ENCODE results near the gene OAS2.

Gene OAS2

DNA sequence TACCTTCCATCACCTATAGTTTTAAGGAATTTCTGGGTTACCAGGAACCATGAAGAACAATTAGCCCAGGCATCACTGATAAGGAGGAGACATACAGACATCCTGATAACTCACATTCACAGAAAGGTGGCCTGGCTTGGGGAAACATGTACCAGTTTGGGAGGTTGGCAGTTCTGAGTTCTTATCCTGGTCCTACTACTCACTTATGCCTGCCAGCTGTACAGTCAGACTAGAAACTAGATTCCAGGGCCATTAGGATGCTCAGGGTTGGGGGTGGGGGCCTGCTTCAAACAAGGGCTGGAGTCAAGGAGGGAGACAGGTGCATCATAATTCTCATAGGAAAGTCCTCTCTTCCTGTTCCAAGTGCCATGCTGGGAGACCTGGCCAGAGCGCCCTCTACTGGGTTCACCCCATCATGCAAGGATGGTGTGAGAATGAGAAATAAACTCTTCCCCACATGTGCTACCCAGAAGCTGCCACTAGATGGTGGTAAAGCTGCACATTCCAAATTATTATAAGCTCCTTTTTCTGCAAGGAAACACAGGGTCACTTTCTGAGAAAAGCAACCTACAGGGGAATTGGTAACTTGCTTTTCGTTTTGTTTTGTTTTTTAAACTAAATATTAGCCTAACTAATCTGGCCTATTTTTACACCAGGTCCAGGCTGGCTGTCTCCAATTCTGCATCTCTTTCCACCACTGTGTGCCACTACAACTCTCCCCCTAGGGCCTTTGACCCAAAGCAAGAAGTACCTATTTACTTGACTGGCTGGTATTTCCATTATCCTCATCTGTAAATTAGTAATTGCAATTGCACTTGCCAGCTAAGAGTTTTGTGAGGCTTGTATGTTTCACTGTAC is 14.5 kb downstream of the OAS2 start:
- Histone ChIP-seq H3K4me3 (no peak overlapping the region), H3K27me3 (no peaks in the 10 kb centered on the region), H3K9ac (no peak overlapping the region), H3K4me2 (no peak overlapping the region), H3K27ac (no peak overlapping the region), H3K4me1 (peaks cover 8% of the 10 kb centered on the region), H4K20me1 (no peaks in the 10 kb centered on the region), H3K9me3 (peaks cover 4% of the 10 kb centered on the region), H3K36me3 (peaks cover 4% of the 10 kb centered on the region; the same call in 1 of the 2 replicates)
- TF ChIP-seq Cebpa-rat (IDR thresholded peaks at IDR 0.05) = no peak

DNA sequence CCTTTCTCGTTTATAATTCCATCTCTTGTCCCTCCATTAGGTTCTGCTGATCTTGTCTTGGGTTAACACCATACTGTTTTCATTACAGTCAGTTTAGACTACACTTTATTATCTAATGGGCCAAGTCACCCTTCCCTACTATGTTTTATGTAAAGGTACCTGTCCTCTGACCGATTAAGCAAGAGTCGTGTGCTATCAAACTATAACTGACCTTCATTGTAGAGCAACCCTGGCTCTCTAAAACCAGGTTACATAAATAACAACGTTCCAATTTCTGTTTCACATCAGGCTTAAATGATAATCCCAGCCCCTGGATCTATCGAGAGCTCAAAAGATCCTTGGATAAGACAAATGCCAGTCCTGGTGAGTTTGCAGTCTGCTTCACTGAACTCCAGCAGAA is 16.7 kb downstream of the OAS2 start:
- no peak overlapping the region for H3K9ac ChIP-seq
- H3K36me3 ChIP-seq = peaks cover 14% of the 10 kb centered on the region; the same call in 1 of the 2 replicates
- H3K4me1 ChIP-seq = no peaks in the 10 kb centered on the region; the same call in 1 of the 2 replicates
- H3K9me3 ChIP-seq = peaks cover 12% of the 10 kb centered on the region
- H3K27me3 ChIP-seq = no peaks in the 10 kb centered on the region
- no peaks in the 10 kb centered on the region for H4K20me1 ChIP-seq
- H3K4me3 ChIP-seq = no peak overlapping the region
- no peak for TF ChIP-seq Cebpa-rat (IDR thresholded peaks at IDR 0.05)
- H3K27ac ChIP-seq = no peak overlapping the region
- H3K4me2 ChIP-seq = no peak overlapping the region

DNA sequence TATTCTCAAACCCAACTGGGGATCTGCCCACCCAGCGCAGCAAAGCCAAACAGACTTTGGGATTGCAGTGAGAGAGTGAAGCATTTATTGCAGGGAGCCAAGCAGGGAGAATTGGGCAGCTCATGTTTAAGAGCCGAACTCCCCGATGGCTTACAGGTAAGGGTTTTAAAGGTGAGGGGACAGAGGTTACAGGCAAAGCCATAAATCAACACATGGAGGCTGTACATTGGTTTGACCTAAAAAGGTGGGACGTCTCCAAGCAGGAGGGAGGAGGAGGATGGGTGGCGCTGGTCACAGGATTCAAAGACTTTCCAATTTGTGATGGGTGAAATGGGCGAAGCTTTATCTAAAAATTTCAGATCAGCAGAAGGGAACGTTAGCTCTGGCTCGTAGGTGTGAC is 18.2 kb downstream of the OAS2 start:
- H3K36me3 ChIP-seq = peaks cover 14% of the 10 kb centered on the region; the same call in 1 of the 2 replicates
- H3K27ac ChIP-seq = no peak overlapping the region
- H3K4me2 ChIP-seq = no peak overlapping the region
- no peaks in the 10 kb centered on the region for H3K27me3 ChIP-seq
- H3K4me3 ChIP-seq = no peak overlapping the region
- no peaks in the 10 kb centered on the region; the same call in 1 of the 2 replicates for H3K4me1 ChIP-seq
- H4K20me1 ChIP-seq = no peaks in the 10 kb centered on the region
- no peak for TF ChIP-seq Cebpa-rat (IDR thresholded peaks at IDR 0.05)
- H3K9ac ChIP-seq = no peak overlapping the region
- peaks cover 12% of the 10 kb centered on the region for H3K9me3 ChIP-seq

DNA sequence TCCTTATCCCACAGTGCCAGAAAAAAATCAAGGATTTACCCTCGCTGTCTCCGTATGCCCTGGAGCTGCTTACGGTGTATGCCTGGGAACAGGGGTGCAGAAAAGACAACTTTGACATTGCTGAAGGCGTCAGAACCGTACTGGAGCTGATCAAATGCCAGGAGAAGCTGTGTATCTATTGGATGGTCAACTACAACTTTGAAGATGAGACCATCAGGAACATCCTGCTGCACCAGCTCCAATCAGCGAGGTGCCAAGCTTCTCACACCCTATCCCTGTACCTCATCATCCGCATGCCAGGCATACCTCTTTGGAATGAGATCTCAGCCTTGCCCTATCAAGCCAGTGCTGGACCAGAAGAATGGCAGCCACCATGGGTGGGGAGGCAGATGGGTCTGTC is 19.2 kb downstream of the OAS2 start:
- Histone ChIP-seq H3K4me1 (no peaks in the 10 kb centered on the region; the same call in 1 of the 2 replicates), H4K20me1 (no peaks in the 10 kb centered on the region), H3K27me3 (no peaks in the 10 kb centered on the region), H3K36me3 (peaks cover 14% of the 10 kb centered on the region; the same call in 1 of the 2 replicates), H3K4me2 (no peak overlapping the region), H3K9me3 (peaks cover 12% of the 10 kb centered on the region), H3K27ac (no peak overlapping the region), H3K9ac (no peak overlapping the region), H3K4me3 (no peak overlapping the region)
- TF ChIP-seq Cebpa-rat (IDR thresholded peaks at IDR 0.05) = no peak

DNA sequence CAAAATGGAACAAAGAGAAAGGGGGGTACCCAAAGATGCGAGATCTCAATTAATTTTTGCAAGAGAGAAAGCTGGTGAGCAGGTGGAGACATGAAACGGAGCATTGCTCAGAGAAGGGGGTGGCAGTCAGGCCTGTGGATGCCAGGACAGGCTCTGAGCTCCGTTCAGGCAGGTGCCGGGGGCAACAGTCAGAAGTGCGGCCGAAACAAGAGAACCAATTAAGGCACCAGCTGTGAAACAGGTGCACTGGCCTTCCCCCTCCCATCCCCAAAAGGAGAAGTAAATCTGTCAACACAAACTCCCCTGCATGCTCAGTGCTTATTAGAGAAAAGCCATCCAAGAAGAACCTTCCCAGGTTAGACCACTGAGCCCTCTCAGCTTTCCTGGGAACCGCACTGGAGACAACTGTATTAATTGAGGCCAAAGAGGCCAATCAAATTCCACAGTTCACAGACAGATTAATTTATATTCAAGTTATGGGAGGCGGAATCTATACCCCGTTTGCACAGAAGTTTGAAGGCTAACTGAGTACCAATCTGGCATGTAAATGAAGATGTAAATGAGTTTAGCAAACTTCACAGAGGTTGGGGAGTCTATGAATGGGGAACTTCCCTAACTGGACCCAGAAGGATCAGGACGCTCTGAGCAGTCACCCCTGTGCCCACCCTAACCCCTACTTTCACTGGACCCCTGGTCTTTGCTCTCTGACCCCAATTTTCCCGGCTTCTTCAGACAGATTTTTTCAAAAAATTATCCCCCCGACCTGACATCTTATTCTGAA is 20.9 kb downstream of the OAS2 start:
- Histone ChIP-seq H3K9ac (no peak overlapping the region), H4K20me1 (no peaks in the 10 kb centered on the region), H3K4me3 (no peak overlapping the region), H3K4me1 (no peaks in the 10 kb centered on the region; the same call in 1 of the 2 replicates), H3K27me3 (no peaks in the 10 kb centered on the region), H3K4me2 (peak overlapping the region; percentile 2; the same call in 1 of the 2 replicates), H3K27ac (no peak overlapping the region), H3K36me3 (peaks cover 14% of the 10 kb centered on the region; the same call in 1 of the 2 replicates), H3K9me3 (peaks cover 12% of the 10 kb centered on the region)
- no peak for TF ChIP-seq Cebpa-rat (IDR thresholded peaks at IDR 0.05)

DNA sequence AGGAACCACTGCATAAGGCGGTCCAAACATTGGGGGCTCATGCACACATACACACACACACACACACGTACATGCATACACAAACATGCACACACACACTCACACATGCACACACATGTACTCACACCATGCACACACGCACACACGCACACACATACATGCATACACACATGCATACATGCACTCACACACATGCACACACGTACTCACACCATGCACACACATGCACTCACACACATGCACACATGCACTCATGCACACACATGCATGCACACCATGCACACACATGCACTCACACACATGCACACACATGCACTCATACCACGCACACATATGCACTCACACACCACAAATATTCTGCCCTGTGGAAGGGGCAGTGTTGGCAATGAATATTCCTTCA is 22.1 kb downstream of the OAS2 start:
- no peak overlapping the region for H3K9ac ChIP-seq
- H3K4me2 ChIP-seq = no peak overlapping the region
- H3K27me3 ChIP-seq = no peaks in the 10 kb centered on the region
- no peak for TF ChIP-seq Cebpa-rat (IDR thresholded peaks at IDR 0.05)
- H4K20me1 ChIP-seq = no peaks in the 10 kb centered on the region
- peaks cover 14% of the 10 kb centered on the region; the same call in 1 of the 2 replicates for H3K36me3 ChIP-seq
- peaks cover 12% of the 10 kb centered on the region for H3K9me3 ChIP-seq
- no peak overlapping the region for H3K27ac ChIP-seq
- H3K4me3 ChIP-seq = no peak overlapping the region
- H3K4me1 ChIP-seq = no peaks in the 10 kb centered on the region; the same call in 1 of the 2 replicates

DNA sequence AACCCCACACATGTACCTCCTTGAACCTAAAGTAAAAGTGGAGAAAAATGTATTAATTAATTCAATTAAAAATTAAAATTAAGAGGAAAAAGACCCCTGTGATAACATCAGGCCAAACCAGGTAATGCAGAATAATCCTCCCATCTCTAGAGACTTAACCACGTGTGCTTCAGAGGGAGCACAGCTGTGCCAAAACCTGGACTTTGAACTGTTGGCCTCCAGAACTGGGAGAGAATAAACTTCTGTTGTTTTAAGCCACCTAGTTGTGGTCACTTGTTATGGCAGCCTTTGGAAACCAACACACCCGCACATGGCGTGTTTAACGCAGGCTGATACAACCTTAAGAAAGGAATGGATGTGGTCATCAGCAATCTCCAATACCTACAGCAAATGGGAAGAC is 23.8 kb downstream of the OAS2 start:
- H3K4me2 ChIP-seq = no peak overlapping the region
- no peaks in the 10 kb centered on the region for H3K27me3 ChIP-seq
- H4K20me1 ChIP-seq = no peaks in the 10 kb centered on the region
- peaks cover 12% of the 10 kb centered on the region for H3K9me3 ChIP-seq
- no peak overlapping the region for H3K27ac ChIP-seq
- peaks cover 14% of the 10 kb centered on the region; the same call in 1 of the 2 replicates for H3K36me3 ChIP-seq
- H3K9ac ChIP-seq = no peak overlapping the region
- no peak for TF ChIP-seq Cebpa-rat (IDR thresholded peaks at IDR 0.05)
- H3K4me1 ChIP-seq = no peaks in the 10 kb centered on the region; the same call in 1 of the 2 replicates
- no peak overlapping the region for H3K4me3 ChIP-seq

DNA sequence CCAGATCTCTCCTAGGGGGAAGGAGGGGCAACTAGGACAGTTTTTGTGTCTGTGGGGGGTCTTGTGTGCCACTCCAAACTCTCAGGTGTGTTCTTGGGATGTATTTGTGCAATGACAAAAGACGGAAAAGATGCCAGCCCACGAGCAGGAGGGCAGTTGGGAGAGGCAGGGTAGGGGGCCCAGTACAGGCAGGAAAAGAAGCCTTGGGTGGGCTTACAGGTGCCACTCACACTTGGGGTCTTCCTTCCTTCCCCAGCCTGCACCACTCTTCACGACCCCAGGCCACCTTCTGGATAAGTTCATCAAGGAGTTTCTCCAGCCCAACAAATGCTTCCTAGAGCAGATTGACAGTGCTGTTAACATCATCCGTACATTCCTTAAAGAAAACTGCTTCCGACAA is 24.4 kb downstream of the OAS2 start:
- peaks cover 9% of the 10 kb centered on the region for H3K9me3 ChIP-seq
- H3K27ac ChIP-seq = no peak overlapping the region
- H3K9ac ChIP-seq = no peak overlapping the region
- no peak overlapping the region for H3K4me3 ChIP-seq
- no peaks in the 10 kb centered on the region for H3K27me3 ChIP-seq
- H4K20me1 ChIP-seq = no peaks in the 10 kb centered on the region
- no peaks in the 10 kb centered on the region; the same call in 1 of the 2 replicates for H3K4me1 ChIP-seq
- no peak overlapping the region for H3K4me2 ChIP-seq
- peaks cover 10% of the 10 kb centered on the region; the same call in 1 of the 2 replicates for H3K36me3 ChIP-seq
- no peak for TF ChIP-seq Cebpa-rat (IDR thresholded peaks at IDR 0.05)

DNA sequence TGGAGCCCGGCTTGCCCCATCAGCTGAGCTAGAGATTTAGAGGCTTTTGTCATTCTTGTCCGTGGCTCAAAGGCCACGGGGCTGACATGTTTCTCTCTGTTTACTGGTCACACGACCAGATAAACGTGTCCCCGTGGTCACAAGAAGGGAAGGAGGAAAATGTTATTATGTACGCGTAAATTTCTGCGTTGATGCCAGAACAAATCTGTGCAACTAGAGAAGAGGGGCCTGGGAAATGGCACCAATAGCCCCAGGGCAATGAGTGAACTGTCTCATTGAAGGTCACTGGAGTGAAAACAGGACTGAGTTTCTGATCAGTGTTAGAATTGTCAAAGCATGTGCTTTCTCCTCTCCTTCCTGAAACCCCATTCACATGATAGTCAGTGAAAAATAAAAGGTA is 25.3 kb downstream of the OAS2 start:
- TF ChIP-seq Cebpa-rat (IDR thresholded peaks at IDR 0.05) = no peak
- no peak overlapping the region for H3K4me2 ChIP-seq
- H3K4me1 ChIP-seq = no peaks in the 10 kb centered on the region; the same call in 1 of the 2 replicates

More for the DNA sequence above, 25.3 kb downstream of the OAS2 start:
- no peak overlapping the region for H3K9ac ChIP-seq
- H3K9me3 ChIP-seq = no peaks in the 10 kb centered on the region
- no peak overlapping the region for H3K4me3 ChIP-seq
- H3K27me3 ChIP-seq = no peaks in the 10 kb centered on the region
- H3K27ac ChIP-seq = no peak overlapping the region
- H4K20me1 ChIP-seq = no peaks in the 10 kb centered on the region
- H3K36me3 ChIP-seq = peaks cover under 1% of the 10 kb centered on the region; the same call in 1 of the 2 replicates
